NCI-H1048 (cell line): Measurements from ENCODE around the gene USP34.

Experiments used
- DNase-seq: peaks from one replicate; lab custom pipeline; 2025; lab: John Stamatoyannopoulos, UW

USP34 gene

DNA sequence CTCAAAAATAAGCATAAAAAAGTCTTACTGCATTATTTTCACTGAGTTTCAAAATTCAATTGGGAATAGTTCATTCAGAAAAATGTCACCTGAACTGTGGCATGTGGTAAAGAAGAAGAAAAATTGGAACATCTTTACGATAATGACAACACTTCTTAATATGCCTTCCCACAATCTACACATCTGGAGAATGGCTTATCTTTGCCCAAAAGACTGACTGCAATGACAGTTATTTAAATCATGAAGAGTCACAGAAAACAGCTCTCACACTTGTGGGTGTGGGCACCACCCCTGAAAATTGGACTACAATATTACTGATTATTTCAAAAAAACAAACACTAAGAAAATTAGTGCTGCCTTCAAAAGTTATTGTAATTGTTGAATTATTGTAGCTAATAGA, 152.3 kb downstream of the USP34 start:
- DNase-seq, result no peak

DNA sequence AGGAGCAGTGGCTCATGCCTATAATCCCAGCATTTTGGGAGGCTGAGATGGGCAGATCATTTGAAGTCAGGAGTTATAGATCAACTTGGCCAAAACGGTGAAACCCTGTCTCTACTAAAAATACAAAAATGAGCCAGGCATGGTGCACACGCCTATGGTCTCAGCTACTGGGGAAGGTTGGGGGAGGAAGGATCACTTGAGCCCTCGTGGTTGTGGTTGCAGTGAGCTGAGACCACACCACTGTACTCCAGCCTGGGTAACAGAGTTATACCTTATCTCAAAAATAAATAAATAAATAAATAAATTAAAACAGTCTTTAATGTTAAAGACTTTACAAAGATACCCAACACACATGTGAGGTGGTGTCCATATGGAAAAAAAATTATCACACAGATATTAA, 174.9 kb downstream of the USP34 start:
- DNase-seq, result no peak

DNA sequence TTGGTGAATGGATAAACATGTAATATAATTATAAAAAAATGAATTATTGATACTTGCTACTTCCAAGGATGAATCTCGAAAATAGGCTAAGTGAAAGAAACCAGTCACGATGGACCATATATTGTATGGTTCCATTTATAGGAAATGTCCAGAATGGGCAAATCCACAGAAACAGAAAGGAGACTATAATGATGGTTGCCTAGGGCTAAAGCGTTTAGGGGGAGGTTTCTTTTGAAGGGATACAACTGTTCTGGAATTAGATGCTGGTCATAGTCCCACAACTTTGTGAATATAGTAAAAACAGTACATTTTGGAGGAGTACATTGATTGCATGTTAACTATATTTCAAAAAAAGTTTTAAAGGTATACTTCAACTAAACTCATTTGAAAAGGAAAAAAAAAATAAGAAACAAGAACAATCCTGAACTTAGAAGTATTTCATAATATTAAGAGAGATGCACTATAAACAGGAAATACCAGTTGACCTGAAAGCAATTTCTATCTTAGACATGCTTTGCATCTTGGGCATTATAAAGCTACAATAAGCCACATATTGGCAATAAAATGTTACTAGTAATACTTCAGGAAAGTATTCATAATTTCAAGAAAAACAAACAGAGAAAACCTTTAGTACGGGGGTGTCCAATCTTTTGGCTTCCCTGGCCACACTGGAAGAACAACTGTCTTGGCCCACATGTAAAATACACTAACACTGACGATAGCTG, 178.9 kb downstream of the USP34 start:
- DNase-seq, result no peak

DNA sequence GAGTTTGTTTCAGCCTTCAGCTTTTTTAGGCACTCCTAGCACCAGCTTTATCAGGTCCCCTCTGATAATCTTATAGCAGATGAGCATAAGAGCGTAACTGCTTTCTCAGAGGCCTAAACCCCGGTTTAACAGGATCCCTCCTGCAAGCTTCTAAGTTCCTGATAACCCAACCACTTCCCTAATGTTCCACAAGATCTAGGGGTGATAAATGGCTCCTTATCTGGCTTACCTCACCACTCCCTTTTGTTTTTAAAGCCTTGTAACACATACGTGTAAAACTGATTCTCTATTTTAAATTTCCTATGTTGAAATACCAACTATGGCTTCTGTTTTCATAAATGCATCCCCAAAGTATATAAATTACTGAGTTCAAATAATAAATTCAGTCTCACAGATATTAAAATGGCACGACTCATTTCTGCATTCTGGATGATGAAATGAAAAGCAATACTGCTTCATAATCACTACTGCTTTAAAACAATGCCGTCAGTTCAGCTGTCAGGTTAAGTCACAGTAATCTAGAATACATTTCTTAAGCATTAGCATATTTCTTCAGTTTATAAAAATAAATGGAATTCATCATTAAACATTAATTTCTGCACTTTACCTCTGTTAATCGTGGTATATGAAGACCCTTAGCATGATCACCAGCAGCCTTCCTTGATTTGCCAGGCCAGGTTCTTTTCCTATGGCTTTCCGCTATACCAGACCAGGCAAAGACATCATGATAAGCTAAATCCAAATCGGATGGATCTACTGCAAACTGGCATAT, 182.6 kb downstream of the USP34 start:
- no peak for DNase-seq

DNA sequence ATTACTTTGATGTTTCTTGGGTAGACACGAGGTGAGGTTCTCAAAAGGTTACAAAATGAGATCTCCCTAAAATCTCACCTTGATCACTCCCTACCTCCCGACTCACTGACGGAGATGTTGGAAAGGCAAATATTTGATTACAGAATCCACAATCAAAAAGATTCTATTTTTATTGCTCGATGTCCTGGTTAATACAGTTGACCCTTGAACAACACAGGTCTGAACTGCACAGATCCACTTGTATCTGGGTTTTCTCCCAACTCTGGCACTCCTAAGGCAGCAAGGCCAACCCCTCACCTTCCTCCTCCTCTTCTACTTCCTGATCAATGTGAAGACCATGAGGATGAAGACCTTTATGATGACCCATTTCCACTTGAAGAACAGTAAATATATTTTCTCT, 183.6 kb downstream of the USP34 start:
- DNase-seq, result no peak

DNA sequence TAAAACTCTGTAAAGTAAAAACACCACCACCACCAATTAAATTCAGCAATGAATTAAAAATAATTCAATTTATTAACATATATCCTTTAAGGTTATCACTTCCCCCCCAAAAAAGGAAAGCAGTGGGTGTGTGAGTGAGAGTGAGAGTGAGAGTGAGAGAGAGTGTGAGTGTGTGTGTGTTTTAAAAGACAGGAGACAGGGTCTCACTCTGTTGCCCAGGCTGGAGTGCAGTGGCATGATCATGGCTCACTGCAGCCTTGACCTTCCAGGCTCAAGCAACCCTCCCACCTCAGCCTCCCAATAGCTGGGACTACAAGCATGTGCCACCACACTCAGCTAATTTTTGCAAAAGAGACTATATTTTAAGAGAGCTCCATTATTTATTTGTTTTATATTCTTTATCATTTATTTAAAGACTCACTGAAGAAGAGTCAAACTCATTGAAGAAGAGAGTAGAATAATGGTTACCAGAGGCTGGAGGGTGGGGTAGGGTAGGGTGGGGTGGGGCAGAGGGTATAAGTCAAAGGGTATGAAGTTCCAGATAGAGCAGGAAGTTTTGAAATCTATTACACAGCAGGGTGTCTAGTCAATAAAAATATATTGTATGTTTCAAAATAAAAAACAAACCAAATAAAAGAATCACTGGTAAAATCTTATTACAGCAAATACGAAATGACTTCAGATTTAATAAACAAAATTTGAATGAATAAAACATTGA, 187.3 kb downstream of the USP34 start:
- DNase-seq, result no peak

DNA sequence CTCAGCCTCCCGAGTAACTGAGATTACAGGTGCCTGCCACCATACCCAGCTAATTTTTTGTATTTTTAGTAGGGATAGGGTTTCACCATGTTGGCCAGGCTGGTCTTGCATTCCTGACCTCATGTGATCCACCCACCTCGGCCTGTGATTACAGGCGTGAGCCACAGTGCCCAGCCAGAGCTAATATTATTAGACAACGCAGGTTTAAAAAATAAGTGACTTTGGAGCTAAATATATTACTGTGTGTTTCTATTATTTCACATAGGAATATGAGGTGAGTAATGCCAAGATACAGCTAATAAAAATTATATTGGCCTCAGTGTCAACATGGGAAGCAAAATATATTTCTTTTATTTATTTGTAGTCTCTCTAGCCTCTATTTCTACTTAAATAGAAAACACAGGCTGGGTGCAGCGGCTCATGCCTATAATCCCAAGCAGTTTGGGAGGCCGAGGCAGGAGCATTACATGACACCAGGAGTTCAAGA, 188.7 kb downstream of the USP34 start:
- no peak for DNase-seq

DNA sequence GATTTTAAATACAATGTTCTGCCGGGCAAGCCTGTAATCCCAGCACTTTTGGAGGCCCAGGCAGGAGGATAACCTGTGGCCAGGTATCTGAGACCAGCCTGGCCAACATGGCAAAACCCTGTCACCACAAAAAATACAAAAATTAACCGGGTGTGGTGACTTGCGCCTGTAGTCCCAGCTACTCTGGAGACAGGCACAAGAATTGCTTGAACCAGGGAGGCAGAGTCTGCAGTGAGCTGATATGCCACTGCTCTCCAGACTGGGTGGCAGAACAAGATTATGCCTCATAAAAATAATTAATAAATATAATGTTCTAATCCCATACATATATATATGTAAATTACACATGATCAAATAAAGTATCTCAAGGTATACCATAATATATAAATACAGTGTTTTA, 189.6 kb downstream of the USP34 start:
- DNase-seq, result no peak

DNA sequence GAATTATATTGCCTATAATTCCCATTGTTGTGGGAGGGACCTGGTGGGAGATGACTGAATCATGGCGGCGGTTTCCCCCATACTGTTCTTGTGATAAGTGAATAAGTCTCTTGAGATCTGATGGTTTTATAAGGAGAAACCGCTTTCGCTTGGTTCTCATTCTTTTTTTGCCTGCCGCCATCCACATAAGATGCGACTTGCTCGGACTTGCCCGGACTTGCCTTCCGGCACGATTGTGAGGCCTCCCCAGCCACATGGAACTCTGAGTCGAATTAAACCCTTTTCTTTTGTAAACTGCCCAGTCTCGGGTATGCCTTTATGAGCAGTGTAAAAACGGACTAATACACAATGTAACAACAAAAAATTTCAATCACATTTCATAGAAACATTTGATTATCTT, 193.1 kb downstream of the USP34 start:
- DNase-seq, result no peak

DNA sequence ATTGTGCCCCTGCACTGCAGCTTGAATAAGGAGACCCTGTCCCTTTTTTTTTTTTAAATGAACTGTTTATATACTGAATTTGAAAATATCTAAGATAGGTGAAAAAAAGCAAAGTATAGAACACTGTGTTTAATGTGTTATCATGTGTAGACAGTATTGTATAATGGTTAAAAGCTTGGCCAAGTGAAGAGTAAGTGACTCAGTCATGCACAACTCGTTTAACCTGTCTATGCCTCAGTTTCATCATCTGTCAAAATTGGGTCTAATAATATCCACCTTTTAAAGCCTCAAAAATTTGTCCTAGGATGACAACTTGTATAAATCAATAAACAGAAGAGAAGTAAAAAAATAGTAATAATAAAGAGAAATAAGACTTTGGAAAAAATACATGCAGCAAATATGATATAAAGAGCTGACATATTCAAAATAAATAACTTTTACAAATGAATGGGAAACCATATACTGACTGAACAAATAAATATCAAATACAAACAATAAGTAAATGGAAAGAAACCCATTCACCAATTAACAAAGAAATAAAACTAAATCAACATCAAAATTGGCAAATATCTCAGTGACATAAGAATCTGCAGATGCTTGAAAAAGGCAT, 195.2 kb downstream of the USP34 start:
- DNase-seq, result no peak

DNA sequence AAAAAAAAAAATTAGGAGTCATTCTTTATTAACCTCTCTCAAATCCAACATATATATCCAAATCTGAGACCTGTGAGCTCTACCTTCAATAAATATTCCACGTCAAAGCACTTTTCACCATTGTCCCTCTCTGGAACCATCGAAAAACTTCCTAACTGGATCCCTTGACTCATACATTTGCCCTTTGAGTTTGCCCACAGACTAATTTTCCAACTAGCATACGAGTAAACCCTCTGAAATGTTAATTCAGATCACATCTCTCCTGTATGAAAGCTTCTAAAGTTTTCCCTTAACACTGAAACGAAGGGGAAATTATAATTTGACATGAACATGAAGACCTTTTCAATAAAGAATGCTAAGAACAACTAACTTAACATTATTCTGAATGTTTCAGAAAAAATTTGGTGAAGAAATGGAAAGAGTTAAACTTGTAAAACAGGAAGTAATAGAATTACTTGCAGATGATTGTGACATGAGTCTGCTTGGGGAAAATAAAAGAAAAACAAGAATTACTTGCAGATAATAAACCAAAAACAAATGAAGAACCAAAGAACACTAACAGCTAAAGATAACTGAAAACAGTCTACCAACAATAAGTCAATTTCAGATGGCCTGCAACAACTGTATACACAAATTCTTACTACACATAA, 198.3 kb downstream of the USP34 start:
- DNase-seq, result no peak

DNA sequence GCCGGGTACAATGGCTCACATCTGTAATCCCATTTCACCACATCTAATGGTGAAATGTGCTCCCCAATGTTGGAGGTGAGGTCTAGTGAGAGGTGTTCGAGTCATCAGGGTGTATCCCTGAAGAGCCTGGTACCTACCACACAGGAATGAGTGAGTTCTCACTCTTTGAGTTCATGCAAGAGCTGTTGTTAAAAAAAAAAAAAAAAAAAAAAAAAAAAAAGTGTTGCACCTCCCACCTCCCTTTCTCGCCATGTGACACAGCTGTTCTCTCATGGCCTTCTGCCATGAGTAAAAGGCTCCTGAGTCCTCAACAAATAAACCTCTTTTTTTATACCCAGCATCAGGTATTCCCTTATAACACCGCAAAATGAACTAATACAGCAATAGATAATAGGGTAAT, 202.6 kb downstream of the USP34 start:
- DNase-seq, result no peak

DNA sequence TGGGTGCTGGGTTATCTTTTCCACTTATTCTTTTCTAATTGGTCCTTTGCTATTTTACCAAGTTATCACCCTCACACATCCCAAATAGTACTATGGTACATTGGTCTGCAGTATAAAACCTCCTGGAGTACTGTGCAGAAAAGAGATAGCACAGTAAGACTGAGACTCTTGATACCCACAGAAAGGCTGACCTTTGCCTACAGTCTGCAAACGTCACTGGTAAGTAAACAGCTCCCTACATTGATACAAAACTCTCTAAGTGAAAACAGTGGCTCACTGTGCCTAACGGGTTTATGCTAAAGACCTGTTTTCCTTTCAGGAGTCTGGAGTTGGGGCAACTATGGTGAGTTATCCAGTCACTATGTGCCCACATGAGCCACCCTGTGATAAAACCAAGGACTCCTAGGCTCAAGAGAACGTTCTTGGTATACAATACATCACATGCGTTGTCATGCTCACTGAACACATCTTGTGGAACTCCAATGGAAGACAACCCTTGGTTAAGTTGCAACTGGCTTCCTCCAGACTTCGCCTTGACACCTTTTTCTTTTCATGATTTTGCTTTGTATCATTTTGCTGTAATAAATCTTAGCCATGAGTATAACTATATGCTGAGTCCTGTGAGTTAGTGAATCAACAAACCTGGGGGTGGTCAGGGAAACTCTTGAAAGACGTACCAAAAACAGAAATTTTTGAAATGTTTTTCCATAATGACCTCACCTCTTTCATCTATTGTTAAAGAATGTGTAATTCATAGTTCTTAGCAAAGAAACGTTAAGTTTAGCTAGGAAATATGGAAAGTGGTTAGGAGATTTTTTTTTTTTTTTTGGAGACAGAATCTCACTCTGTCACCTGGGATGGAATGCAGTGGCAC, 204.0 kb downstream of the USP34 start:
- DNase-seq, result no peak

DNA sequence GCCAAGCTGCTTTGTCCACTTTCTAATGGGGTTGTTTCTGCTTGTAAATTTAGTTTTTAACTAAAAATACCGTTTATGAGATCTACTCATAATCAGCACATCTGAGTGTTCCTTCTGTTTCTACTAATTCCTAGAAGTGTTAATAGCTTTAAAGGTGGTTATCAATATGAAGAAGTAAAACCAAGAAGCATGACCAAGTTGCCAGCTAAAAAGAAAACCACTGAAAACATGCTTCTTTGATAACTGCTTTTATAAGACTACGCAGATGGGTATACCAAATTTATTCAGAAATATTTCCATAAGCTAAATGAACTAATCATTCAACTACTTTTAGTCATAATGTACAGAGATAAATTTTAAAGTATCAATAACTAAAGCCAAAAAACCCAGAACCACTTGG, 207.1 kb downstream of the USP34 start:
- DNase-seq, result no peak

DNA sequence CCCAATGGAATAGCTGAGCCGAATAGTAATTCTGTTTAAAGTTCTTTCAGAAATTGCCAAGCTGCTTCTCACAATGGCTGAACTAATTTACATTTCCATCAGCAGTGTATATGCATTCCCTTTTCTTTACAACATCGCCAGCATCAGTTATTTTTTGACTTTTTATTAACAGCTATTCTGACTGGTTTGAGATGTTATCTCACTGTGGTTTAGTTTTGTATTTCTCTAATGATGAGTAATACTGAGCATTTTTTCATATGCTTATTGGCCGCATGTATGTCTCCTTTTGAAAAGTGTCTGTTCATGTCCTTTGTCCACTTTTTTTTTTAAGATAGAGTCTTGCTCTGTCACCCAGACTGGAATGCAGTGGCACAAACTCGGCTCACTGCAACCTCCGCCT, 208.2 kb downstream of the USP34 start:
- DNase-seq, result no peak

DNA sequence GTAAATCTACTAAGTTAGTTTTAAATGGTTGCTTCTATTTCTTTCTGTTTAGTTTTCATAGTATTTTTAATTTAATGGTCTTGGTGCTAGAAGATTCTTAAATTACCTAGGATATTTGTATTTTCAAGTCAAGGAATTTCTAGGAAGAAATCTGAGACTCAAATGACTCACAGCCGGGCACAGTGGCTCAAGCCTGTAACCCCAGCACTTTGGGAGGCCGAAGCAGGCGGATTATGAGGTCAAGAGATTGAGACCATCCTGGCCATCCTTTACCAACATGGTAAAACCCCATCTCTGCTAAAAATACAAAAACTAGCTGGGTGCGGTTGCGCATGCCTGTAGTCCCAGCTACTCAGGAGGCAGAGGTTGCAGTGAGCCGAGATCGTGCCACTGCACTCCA, 213.4 kb downstream of the USP34 start:
- no peak for DNase-seq

DNA sequence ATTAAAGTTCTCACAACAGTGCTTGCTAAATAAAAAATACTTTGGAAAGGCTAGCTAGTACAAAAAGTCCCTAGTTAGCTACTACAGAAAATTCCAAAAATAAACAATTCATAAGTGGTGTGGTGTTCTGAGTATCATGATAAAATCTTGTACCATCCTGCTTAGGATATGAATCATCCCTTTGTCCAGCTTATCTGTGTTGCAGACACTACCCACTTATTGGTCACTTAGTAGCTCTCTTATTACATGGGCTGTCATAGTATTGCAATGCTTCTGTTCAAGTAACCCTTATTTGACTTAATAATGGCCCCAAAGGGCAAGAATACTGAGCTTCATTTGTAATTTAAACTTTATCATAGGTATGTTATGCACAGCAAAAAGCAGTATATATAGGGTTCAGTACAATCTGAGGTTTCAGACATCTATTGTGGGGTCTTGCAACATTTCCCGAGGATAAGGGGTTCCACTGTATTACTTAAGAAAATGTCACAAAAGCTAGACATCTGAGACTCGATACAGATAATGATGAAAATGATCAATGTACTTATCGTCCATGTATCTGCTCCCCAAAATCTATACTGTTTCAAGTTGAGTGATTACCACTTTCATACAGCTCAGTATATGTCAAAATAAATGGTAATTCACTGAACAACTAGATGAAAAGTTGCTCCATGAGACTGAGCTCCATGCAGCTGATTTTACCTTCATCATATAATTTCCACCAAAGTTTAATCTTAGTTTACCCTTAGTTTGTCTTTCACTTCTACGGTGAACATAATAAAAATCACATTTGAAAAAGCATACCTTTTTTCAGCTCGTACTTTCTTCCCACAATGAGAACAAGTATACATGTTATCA, 215.1 kb downstream of the USP34 start:
- no peak for DNase-seq

DNA sequence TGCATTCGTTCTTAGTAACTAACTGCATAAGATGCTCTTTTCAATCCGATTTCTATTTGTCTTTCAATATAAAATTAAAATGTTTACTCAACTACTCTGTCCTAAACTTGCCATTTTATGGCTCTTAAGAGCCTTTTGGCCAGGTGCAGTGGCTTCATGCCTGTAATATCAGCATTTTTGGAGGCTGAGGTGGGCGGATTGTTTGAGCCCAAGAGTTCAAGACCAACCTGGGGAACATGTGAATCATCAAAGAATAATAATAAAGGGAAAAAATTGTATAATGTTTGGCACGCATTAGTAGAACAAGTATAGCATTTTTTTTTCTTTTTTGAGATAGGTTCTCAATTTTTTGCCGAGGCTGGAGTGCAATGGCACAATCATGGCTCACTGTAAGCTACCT, 216.4 kb downstream of the USP34 start:
- DNase-seq, result no peak

DNA sequence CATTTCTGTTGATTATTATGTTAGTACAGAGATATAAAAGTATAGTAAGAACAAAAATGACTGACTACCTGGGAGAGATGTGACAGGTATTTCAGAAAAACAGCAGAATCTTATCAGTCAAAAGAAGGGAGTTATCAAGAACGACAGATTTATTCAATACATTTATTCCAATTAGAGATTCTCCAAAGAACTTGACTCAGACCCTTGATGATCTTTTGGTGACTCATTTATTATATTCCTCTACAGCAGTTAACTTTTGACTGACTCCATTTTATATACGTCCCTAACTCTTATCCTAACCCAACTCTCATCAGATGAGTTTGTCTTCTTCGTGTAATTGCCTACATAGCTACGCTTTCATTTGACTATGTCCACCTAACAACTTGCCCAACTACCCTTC, 217.8 kb downstream of the USP34 start:
- DNase-seq, result no peak

DNA sequence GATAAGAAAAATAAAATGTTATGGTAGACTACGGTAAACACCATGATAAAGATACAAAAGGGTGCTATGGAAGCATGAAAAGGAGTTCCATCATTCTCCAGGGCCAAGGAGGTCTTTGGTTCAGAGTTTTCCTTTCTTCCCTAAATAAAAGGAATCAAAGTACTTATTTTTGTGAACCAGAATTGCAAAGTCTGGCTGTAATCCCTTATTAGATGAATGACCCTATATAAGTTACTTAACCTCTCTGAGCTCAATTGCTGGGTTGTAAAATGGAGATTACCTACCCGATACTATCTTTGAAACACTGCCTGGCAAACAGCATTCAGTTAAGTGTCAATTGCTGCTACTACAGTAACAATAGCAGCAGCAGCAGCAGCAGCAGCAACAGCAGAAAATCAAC, 218.9 kb downstream of the USP34 start:
- DNase-seq, result no peak
